ENCODE measurements around the gene SIAH1. TPM values are rescaled to one million over a fixed set of nuclear protein-coding genes. Genes with fewer than 3 reads are reported as not detected.
A peak's percentile ranks its signal among the peaks of the same experiment; 100 is the strongest.
"Not testable (repeated sequence)": the region's sequence is repeated elsewhere in the genome, so short reads cannot be mapped to it uniquely, and the experiment has no call there.

The SIAH1 gene
- total RNA-seq, 2 donors from 2014 or later = 12.3 to 18.0 TPM

DNA sequence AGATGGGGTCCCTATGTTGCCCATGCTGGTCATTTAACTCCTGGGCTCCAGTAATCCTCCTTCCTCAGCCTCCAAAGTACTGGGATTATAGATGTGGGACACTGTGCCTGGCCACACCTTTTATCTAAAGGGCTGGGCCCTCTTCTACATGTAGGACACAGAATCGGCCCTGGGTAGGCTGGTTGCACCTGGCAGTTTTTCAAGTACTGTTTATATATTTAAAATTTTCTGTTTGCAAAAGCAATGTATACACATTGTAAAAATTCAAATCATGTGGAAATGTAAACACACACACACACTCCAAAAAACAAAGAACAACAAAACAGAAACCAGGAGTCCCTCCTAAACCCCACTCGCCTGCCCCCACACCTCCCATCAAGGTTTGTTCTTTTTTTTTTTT is 28.1 kb upstream of the SIAH1 start:
- no peaks in the 10 kb centered on the region for H3K9me3 ChIP-seq
- no peaks in the 10 kb centered on the region for H3K27me3 ChIP-seq
- H3K4me1 ChIP-seq = peaks cover 0 to 8% of the 10 kb centered on the region in 2 donors
- TF ChIP-seq, protein P1, sequence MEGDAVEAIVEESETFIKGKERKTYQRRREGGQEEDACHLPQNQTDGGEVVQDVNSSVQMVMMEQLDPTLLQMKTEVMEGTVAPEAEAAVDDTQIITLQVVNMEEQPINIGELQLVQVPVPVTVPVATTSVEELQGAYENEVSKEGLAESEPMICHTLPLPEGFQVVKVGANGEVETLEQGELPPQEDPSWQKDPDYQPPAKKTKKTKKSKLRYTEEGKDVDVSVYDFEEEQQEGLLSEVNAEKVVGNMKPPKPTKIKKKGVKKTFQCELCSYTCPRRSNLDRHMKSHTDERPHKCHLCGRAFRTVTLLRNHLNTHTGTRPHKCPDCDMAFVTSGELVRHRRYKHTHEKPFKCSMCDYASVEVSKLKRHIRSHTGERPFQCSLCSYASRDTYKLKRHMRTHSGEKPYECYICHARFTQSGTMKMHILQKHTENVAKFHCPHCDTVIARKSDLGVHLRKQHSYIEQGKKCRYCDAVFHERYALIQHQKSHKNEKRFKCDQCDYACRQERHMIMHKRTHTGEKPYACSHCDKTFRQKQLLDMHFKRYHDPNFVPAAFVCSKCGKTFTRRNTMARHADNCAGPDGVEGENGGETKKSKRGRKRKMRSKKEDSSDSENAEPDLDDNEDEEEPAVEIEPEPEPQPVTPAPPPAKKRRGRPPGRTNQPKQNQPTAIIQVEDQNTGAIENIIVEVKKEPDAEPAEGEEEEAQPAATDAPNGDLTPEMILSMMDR (IDR thresholded peaks at IDR 0.05) = no peak
- no peak overlapping the region for H3K27ac ChIP-seq
- H3K4me3 ChIP-seq = no peak overlapping the region
- H3K36me3 ChIP-seq = no peaks in the 10 kb centered on the region
- DNase-seq (ENCODE audit: low spot score) = no peak

DNA sequence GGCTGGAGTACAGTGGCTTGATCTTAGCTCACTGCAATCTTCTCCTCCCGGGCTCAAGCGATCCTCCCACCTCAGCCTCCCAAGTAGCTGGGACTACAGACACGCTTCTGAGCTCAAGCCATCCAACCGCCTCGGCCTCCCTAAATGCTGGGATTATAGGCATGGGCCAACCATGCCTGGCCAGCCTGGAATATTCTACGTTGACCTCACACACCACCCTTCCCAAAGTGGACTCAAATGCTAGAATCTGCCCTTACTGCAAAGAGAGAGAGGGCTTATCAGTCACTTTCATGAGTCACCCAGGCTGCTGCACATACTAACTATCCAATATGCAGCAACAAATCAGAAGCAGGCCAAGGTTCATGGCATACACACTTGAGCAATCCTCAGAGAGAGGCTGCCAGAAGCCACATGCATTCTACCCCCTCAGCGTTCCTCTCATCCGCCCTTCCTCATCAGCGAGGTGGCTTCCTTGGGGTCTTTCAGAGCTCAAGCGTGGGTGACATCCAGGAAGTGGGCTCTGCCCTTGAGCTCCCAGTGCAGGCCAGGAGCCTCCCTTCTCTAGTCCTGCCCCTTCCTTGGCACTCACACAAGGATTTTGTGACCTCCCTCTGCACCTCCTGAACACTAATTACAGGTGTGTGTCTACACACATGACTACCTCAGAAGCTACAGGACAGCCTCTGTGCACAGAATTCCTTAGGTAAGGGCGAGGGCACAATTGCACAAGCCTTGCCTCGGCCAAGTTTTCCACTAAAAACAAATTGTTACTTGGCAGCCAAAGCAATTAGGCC is 24.8 kb upstream of the SIAH1 start:
- Histone ChIP-seq H3K27ac (no peak overlapping the region), H3K9me3 (no peaks in the 10 kb centered on the region), H3K36me3 (no peaks in the 10 kb centered on the region), H3K4me3 (no peak overlapping the region), H3K27me3 (no peaks in the 10 kb centered on the region), H3K4me1 (peaks cover 0 to 8% of the 10 kb centered on the region in 2 donors)
- peak; percentile 66 for DNase-seq (ENCODE audit: low spot score)
- TF ChIP-seq, protein P1 (IDR thresholded peaks at IDR 0.05) = no peak

DNA sequence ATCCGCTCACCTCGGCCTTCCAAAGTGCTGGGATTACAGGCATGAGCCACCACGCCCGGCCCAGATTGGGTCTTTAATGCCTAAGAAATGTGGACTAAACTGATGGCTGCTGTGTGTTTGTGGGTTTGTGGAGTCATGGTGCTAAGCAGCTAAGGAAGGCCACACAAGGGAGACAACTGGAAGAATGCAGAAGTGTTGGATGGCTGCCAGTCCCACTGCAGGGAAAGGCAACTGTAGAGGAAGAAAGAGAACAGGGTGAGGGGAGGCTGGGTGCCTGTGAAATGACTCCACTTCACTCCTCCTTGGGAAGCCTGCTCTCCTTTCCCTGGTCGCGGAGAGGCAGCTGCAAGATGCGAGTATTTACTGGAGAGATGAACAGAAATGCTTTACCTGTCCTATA is 23.5 kb upstream of the SIAH1 start:
- Histone ChIP-seq H3K4me3 (no peak overlapping the region), H3K9me3 (no peaks in the 10 kb centered on the region), H3K27me3 (no peaks in the 10 kb centered on the region), H3K36me3 (no peaks in the 10 kb centered on the region), H3K27ac (no peak overlapping the region), H3K4me1 (peaks cover 0 to 8% of the 10 kb centered on the region in 2 donors)
- TF ChIP-seq, protein P1 (IDR thresholded peaks at IDR 0.05) = no peak
- DNase-seq (ENCODE audit: low spot score) = no peak

DNA sequence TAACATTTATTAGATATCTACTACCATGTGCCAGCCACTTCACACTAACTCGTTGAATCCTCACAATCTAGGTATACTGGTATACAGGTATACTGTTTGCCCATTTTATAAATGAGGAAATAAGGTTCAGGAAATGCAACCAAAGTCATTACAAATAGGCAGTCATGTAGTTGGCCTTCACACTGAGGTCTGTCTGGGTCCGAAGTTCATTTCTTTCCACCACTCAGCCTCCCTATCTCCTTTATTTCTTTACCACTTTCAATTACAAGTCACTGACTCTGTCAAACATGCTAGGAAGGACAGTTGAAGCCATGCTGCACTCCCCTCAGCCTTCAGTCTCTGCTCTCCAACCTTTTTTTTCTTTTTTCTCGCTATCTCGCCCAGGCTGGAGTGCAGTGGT is 20.7 kb upstream of the SIAH1 start:
- Histone ChIP-seq H3K9me3 (no peaks in the 10 kb centered on the region), H3K36me3 (no peaks in the 10 kb centered on the region), H3K4me3 (no peak overlapping the region), H3K27me3 (no peaks in the 10 kb centered on the region), H3K4me1 (peaks cover 0 to 8% of the 10 kb centered on the region in 2 donors), H3K27ac (no peak overlapping the region)
- TF ChIP-seq, protein P1 (IDR thresholded peaks at IDR 0.05) = no peak
- no peak for DNase-seq (ENCODE audit: low spot score)

DNA sequence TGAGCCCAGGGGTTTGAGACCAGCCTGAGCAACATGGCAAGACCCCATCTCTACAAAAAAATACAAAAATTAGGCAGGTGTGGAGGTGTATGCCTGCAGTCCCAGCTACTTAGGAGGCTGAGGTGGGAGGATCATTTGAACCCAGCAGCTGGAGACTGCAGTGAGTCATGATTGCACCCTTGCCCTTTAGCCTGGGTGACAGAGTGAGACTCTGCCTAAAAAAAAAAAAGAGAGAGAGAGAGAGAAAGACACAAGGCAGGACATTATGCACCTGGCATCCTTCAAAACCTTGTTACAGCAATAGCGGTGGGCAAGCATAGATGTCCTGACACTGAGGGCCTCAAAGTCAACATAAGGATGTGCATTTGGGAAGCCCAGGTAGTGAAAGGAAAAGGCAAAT is 19.9 kb upstream of the SIAH1 start:
- Histone ChIP-seq H3K27ac (no peak overlapping the region), H3K36me3 (no peaks in the 10 kb centered on the region), H3K27me3 (no peaks in the 10 kb centered on the region), H3K9me3 (no peaks in the 10 kb centered on the region), H3K4me1 (peaks cover 0 to 5% of the 10 kb centered on the region in 2 donors), H3K4me3 (no peak overlapping the region)
- TF ChIP-seq, protein P1 (IDR thresholded peaks at IDR 0.05) = no peak
- DNase-seq (ENCODE audit: low spot score) = no peak

DNA sequence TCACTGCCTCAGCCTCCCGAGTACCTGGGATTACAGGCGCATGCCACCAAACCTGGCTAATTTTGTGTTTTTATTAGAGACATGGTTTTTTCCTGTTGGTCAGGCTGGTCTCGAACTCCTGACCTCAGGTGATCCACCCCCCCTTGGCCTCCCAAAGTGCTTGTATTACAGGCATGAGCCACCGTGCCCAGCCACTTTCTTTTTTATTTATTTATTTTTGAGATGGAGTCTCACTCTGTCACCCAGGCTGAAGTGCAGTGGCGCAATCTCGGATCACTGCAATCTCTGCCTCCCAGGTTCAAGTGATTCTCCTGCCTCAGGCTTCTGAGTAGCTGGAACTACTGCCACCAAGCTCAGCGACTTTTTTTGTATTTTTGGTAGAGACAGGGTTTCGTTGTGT is 17.3 kb upstream of the SIAH1 start:
- not testable (repeated sequence) for H3K27ac ChIP-seq; H3K4me1 ChIP-seq; DNase-seq (ENCODE audit: low spot score); H3K9me3 ChIP-seq; H3K36me3 ChIP-seq; H3K4me3 ChIP-seq; H3K27me3 ChIP-seq

Measured in right atrium auricular region (tissue), 2 donors.